ENCODE results near the gene CTNNAL1. TPM values are rescaled to one million over a fixed set of nuclear protein-coding genes. Genes with fewer than 3 reads are reported as not detected.

The CTNNAL1 gene
- 6.8 and 35.2 TPM in 2 replicates for total RNA-seq

GRCh38 chr9:109012876-109013678 is at the start of gene CTNNAL1:
CTNNAL1 (minus strand) TSS chr9:109013499; CDS start chr9:109013442, 57 bp downstream.

GRCh38 chr9:108934323-108934893 is 78.9 kb downstream of the CTNNAL1 start, which contains the start of gene ABITRAM:
ABITRAM (plus strand) TSS chr9:108934400; CDS start chr9:108934487, 87 bp downstream.

GRCh38 chr9:108933718-108934322 is 79.5 kb downstream of the CTNNAL1 start, which contains the start of gene ELP1:
ELP1 (minus strand) TSS chr9:108934124; CDS start chr9:108931146, 2,978 bp downstream.

Other genes with a start within 250 kb of the CTNNAL1 start
- 0.07 TPM in 1 of 2 replicates, not detected in the other for gene ACTL7B, start 157.5 kb downstream of the CTNNAL1 start, total RNA-seq
- not detected in 2 replicates for gene ACTL7A, start 151.2 kb downstream of the CTNNAL1 start, total RNA-seq
- 55.0 and 64.6 TPM in 2 replicates for gene ELP1, start 79.4 kb downstream of the CTNNAL1 start, total RNA-seq
- gene ABITRAM, start 79.1 kb downstream of the CTNNAL1 start, total RNA-seq: 10.9 and 15.5 TPM in 2 replicates
- gene TMEM245, start 106.4 kb upstream of the CTNNAL1 start, total RNA-seq: 56.7 and 60.0 TPM in 2 replicates
- 0.07 TPM in 1 of 2 replicates, not detected in the other for gene FRRS1L, start 153.8 kb upstream of the CTNNAL1 start, total RNA-seq

Data from nasal cavity respiratory epithelium epithelial cell of viscerocranial mucosa (primary cell).